Measurements from ENCODE around the gene SMIM22. TPM values are rescaled to one million over a fixed set of nuclear protein-coding genes. Genes with fewer than 3 reads are reported as not detected.
"Not testable (repeated sequence)": the region's sequence is repeated elsewhere in the genome, so short reads cannot be mapped to it uniquely, and the experiment has no call there.

Gene SMIM22
- total RNA-seq, 1 experiment from 2014 or later: not detected

DNA sequence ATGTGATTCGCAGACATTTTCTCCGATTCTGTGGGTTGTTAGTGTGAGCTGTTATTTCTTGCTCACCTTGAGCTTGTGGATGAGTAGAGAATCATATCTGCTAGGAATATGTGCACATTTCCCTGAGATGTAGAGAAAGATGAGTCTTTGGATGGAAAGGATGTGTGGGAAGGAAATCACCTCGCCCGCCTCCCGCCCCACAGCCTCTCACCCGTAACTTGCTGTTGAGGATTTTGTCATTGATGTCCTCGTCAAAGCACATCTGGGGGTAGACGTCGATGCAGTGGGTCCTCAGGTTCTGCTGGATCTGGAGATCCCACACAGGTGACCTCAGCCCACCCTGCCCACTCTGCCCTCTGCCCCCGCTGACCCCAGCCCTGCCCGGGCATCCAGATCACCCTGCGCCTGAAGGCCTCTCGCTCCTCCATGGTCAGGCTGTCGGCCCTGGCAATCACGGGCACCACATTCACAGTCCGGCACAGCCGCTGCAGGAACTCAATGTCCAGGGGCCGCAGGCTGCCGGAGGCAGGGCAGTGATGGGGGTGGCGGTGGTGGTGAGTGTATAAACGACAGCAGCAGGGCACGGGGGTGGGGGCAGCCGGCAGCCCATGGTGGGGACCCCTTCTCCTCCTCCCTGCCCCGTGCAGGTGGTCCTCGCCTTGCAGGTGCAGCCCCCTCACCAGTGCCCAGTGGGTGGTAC, 11.8 kb upstream of the SMIM22 start:
- H3K27me3 Mint-ChIP-seq (ENCODE audit: insufficient read depth, unreplicated experiment): no peaks in the 10 kb centered on the region
- no TSS peak for BruUV-seq (replicated peaks)
- no peaks in the 10 kb centered on the region for H3K36me3 Mint-ChIP-seq (ENCODE audit: insufficient read depth, unreplicated experiment)

GRCh38 chr16:4783951-4784336, 11.2 kb upstream of the SMIM22 start:
- Histone ChIP-seq H3K4me3 (ENCODE audit: low read depth, low read length) (no peak overlapping the region), H3K9me3 (no peaks in the 10 kb centered on the region), H3K36me3 (ENCODE audit: control insufficient read depth, insufficient read depth, low read length) (no peaks in the 10 kb centered on the region), H3K4me1 (peaks cover 21% of the 10 kb centered on the region), H3K27me3 (replicated peaks; ENCODE audit: control insufficient read depth, insufficient read depth, low read length) (no peaks in the 10 kb centered on the region)
- Mint-ChIP-seq H3K9me3 (ENCODE audit: unreplicated experiment) (no peaks in the 10 kb centered on the region), H3K27ac (ENCODE audit: unreplicated experiment) (no peak overlapping the region), H3K4me3 (ENCODE audit: unreplicated experiment) (no peak overlapping the region), H3K4me1 (ENCODE audit: low read depth, unreplicated experiment) (peaks cover 12% of the 10 kb centered on the region), H3K27me3 (ENCODE audit: insufficient read depth, unreplicated experiment) (no peaks in the 10 kb centered on the region), H3K36me3 (ENCODE audit: insufficient read depth, unreplicated experiment) (no peaks in the 10 kb centered on the region)
- TF ChIP-seq, protein P1, sequence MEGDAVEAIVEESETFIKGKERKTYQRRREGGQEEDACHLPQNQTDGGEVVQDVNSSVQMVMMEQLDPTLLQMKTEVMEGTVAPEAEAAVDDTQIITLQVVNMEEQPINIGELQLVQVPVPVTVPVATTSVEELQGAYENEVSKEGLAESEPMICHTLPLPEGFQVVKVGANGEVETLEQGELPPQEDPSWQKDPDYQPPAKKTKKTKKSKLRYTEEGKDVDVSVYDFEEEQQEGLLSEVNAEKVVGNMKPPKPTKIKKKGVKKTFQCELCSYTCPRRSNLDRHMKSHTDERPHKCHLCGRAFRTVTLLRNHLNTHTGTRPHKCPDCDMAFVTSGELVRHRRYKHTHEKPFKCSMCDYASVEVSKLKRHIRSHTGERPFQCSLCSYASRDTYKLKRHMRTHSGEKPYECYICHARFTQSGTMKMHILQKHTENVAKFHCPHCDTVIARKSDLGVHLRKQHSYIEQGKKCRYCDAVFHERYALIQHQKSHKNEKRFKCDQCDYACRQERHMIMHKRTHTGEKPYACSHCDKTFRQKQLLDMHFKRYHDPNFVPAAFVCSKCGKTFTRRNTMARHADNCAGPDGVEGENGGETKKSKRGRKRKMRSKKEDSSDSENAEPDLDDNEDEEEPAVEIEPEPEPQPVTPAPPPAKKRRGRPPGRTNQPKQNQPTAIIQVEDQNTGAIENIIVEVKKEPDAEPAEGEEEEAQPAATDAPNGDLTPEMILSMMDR (IDR thresholded peaks at IDR 0.05; ENCODE audit: insufficient read depth in 1 of 2, low read depth in 1 of 2, low read length in 1 of 2, severe bottlenecking in 1 of 2, unreplicated experiment in 1 of 2): no peak
- CTCF ChIA-PET: no interaction called here
- POLR2A ChIA-PET: no interaction called here
- intact Hi-C loops (cut with micrococcal nuclease; ENCODE audit: unreplicated experiment): no loop called here
- no TSS peak for BruUV-seq (replicated peaks)
- no peak for DNase-seq

More for the DNA sequence above, 11.8 kb upstream of the SMIM22 start:
- H3K9me3 Mint-ChIP-seq (ENCODE audit: unreplicated experiment): no peaks in the 10 kb centered on the region
- CTCF ChIA-PET: no interaction called here
- Histone ChIP-seq H3K4me1 (peaks cover 15% of the 10 kb centered on the region), H3K36me3 (ENCODE audit: control insufficient read depth, insufficient read depth, low read length) (no peaks in the 10 kb centered on the region), H3K27me3 (replicated peaks; ENCODE audit: control insufficient read depth, insufficient read depth, low read length) (no peaks in the 10 kb centered on the region), H3K4me3 (ENCODE audit: low read depth, low read length) (no peak overlapping the region), H3K9me3 (no peaks in the 10 kb centered on the region)
- H3K4me1 Mint-ChIP-seq (ENCODE audit: low read depth, unreplicated experiment): peaks cover 8% of the 10 kb centered on the region
- POLR2A ChIA-PET: no interaction called here
- no peak overlapping the region for H3K4me3 Mint-ChIP-seq (ENCODE audit: unreplicated experiment)
- no peak for DNase-seq
- no peak overlapping the region for H3K27ac Mint-ChIP-seq (ENCODE audit: unreplicated experiment)
- intact Hi-C loops (cut with micrococcal nuclease; ENCODE audit: unreplicated experiment): no loop called here
- TF ChIP-seq, protein P1 (IDR thresholded peaks at IDR 0.05; ENCODE audit: insufficient read depth in 1 of 2, low read depth in 1 of 2, low read length in 1 of 2, severe bottlenecking in 1 of 2, unreplicated experiment in 1 of 2): no peak

- H3K27ac Mint-ChIP-seq (ENCODE audit: unreplicated experiment); intact Hi-C loops (cut with micrococcal nuclease; ENCODE audit: unreplicated experiment); H3K36me3 ChIP-seq (ENCODE audit: control insufficient read depth, insufficient read depth, low read length); H3K27me3 ChIP-seq (replicated peaks; ENCODE audit: control insufficient read depth, insufficient read depth, low read length); H3K9me3 Mint-ChIP-seq (ENCODE audit: unreplicated experiment); CTCF ChIA-PET; H3K36me3 Mint-ChIP-seq (ENCODE audit: insufficient read depth, unreplicated experiment); H3K27me3 Mint-ChIP-seq (ENCODE audit: insufficient read depth, unreplicated experiment); BruUV-seq (replicated peaks); H3K9me3 ChIP-seq; H3K4me3 ChIP-seq (ENCODE audit: low read depth, low read length); DNase-seq; H3K4me3 Mint-ChIP-seq (ENCODE audit: unreplicated experiment); POLR2A ChIA-PET: not testable (repeated sequence)
- H3K4me1 ChIP-seq: peaks cover 26% of the 10 kb centered on the region
- H3K4me1 Mint-ChIP-seq (ENCODE audit: low read depth, unreplicated experiment): peaks cover 12% of the 10 kb centered on the region
Observed at GRCh38 chr16:4784444-4784987, 10.7 kb upstream of the SMIM22 start.

Measured in Caco-2 (cell line).